Mucosa of descending colon (tissue), 3 donors: ENCODE data around the gene BEAN1. TPM values are rescaled to one million over a fixed set of nuclear protein-coding genes. Genes with fewer than 3 reads are reported as not detected.

Source experiments
- ATAC-seq: fragments of 200-7000 bp; cut with Tn5 transposase; one replicate; pipeline ENCODE4 v1.9.1; 2020; ENCODE audit warnings: mild to moderate bottlenecking, moderate library complexity
- DNase-seq, 3 donors: peaks; one replicate each; pipeline ENCODE4 v3.0.0-alpha.2; 2020
- H3K36me3 ChIP-seq: fragments of 200-600 bp; one replicate; pipeline ENCODE4 v1.8.0; 2021; ENCODE audit warnings: low read depth, mild to moderate bottlenecking
- H3K4me1 ChIP-seq: fragments of 200-600 bp; one replicate; pipeline ENCODE4 v1.8.0; 2021; ENCODE audit warnings: low read depth, mild to moderate bottlenecking
- H3K4me3 ChIP-seq: fragments of 200-600 bp; one replicate; pipeline ENCODE4 v1.8.0; 2021; ENCODE audit warnings: mild to moderate bottlenecking
- H3K9me3 ChIP-seq: fragments of 200-600 bp; one replicate; pipeline ENCODE4 v1.8.0; 2021; ENCODE audit warnings: mild to moderate bottlenecking
- CTCF ChIP-seq: fragments of 200-600 bp; IDR thresholded peaks from one replicate; pipeline ENCODE4 v1.8.0; 2022; ENCODE audit warnings: antibody characterized with exemption, mild to moderate bottlenecking
- intact Hi-C, 2 donors: fragments of 100-400 bp; cut with DNase I in 1 of 2; cut with micrococcal nuclease in 1 of 2; formaldehyde crosslinking; loops; one replicate each; pipeline versions ENCODE4 v1.11.0 to v1.11.1; 2022; cut with DNase I, micrococcal nuclease
- total RNA-seq, 3 donors: library from RNA; stranded (reverse); fragmentation: NEBNext Ultra II Directional in 2 of 3; extraction: Animal tissue kit (Norgen Biotek cat#: 25700) in 2 of 3; gene quantifications; one replicate each; pipeline versions ENCODE4 v1.2.1 to v1.2.4, GENCODE V29; 2021 to 2023
- donor health status: DM: no; HTN: no; CAD: no; lungs with moderate emphysema.
- donor health status: DM: no; HTN: no; CAD: no.
- donor health status: DM: no; HTN: yes; CAD: no.

The BEAN1 gene
- total RNA-seq, 3 donors from 2014 or later, result 0.22 TPM; not detected in 2

- Histone ChIP-seq H3K4me3 (no peak overlapping the region), H3K4me1 (peaks cover 24% of the 10 kb centered on the region), H3K9me3 (no peaks in the 10 kb centered on the region), H3K36me3 (peaks cover 4% of the 10 kb centered on the region)
- intact Hi-C loops, result no loop called here
- DNase-seq (no peak), ATAC-seq (no peak)
- no peak for TF ChIP-seq CTCF
These were observed 93.5 kb downstream of the BEAN1 start for GRCh38 chr16:66520406-66521170.

- TF ChIP-seq CTCF, result no peak
- H3K36me3 ChIP-seq, result peaks cover 4% of the 10 kb centered on the region
- no peaks in the 10 kb centered on the region for H3K9me3 ChIP-seq
- no peak for ATAC-seq
- intact Hi-C loops, result no loop called here
- peaks cover 22% of the 10 kb centered on the region for H3K4me1 ChIP-seq
- no peak for DNase-seq
- H3K4me3 ChIP-seq, result no peak overlapping the region
These were observed 94.2 kb downstream of the BEAN1 start for GRCh38 chr16:66521252-66521713.

GRCh38 chr16:66521951-66522771 lies 95.1 kb downstream of the BEAN1 start:
- intact Hi-C loops, result no loop called here
- ATAC-seq, result peak; percentile 68
- H3K36me3 ChIP-seq, result no peaks in the 10 kb centered on the region
- DNase-seq, result peak; percentile 66 to 88 (median 71)
- no peaks in the 10 kb centered on the region for H3K9me3 ChIP-seq
- H3K4me3 ChIP-seq, result no peak overlapping the region
- H3K4me1 ChIP-seq, result peaks cover 13% of the 10 kb centered on the region
- TF ChIP-seq CTCF, result no peak

GRCh38 chr16:66522816-66523590 lies 95.9 kb downstream of the BEAN1 start:
- Histone ChIP-seq H3K9me3 (no peaks in the 10 kb centered on the region), H3K4me1 (peaks cover 5% of the 10 kb centered on the region), H3K36me3 (no peaks in the 10 kb centered on the region), H3K4me3 (no peak overlapping the region)
- DNase-seq, result no peak
- no peak for TF ChIP-seq CTCF
- ATAC-seq, result no peak
- intact Hi-C loops, result no loop called here

GRCh38 chr16:66523861-66524354 lies 96.8 kb downstream of the BEAN1 start:
- H3K36me3 ChIP-seq, result no peaks in the 10 kb centered on the region
- no peak for TF ChIP-seq CTCF
- DNase-seq (no peak), ATAC-seq (peak; percentile 47)
- intact Hi-C loops, result no loop called here
- no peaks in the 10 kb centered on the region for H3K4me1 ChIP-seq
- no peaks in the 10 kb centered on the region for H3K9me3 ChIP-seq
- H3K4me3 ChIP-seq, result no peak overlapping the region
